GM12891 (cell line): ENCODE data around the gene IRF2BP2.

Experiments used
- POLR2A ChIP-seq: IDR thresholded peaks from 2 replicates; pipeline ENCODE4 v1.6.1; 2011; ENCODE audit warnings: low read depth, low read length, control low read depth
- POLR2AphosphoS5 ChIP-seq: IDR thresholded peaks from 2 replicates; pipeline ENCODE4 v1.6.1; 2011; ENCODE audit warnings: low read depth, low read length, control low read depth
- TAF1 ChIP-seq: IDR thresholded peaks from 2 replicates; pipeline ENCODE4 v1.6.1; 2011; ENCODE audit warnings: low read depth, low read length, control low read depth

DNA sequence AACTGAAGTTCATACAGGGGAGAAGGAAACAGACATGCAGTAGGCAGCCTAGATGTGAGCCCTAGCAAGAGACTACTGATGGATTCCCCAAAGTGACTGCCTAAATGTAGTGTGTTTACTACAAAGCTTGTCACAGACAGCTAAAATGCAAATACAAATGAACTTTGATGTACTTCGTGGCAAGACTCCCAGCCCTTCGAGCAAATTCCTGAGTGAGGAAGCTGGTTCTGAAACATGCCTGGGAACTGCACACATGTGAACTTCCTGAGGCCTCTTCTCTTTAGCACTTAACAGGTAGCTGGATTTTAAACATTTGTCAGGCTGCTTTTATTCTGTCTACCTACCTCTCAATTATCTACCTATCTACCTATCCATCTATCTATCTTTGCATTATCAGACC is 6.7 kb upstream of the IRF2BP2 start:
- TF ChIP-seq POLR2A (no peak), TAF1 (no peak), POLR2AphosphoS5 (no peak)
